H1 (cell line): Measurements from ENCODE around the gene CAMTA1. TPM values are rescaled to one million over a fixed set of nuclear protein-coding genes. Genes with fewer than 3 reads are reported as not detected.

Experiments used
- ASH2L ChIP-seq: fragments of 200-600, 300-600 bp; sonication (generic); IDR thresholded peaks from one replicate; pipeline ENCODE4 v1.7.1; 2017; ENCODE audit warnings: low read length
- GABPA ChIP-seq: IDR thresholded peaks from 2 replicates; pipeline ENCODE4 v1.6.1; 2011; ENCODE audit warnings: mild to moderate bottlenecking, low read length, moderate library complexity, borderline replicate concordance; ENCODE audit not compliant: insufficient read depth
- JUN ChIP-seq: IDR thresholded peaks from 2 replicates; pipeline ENCODE4 v1.6.1; 2011; ENCODE audit warnings: low read depth, mild to moderate bottlenecking, improper control_type of control experiment, low read length
- POLR2A ChIP-seq, 2 experiments: IDR thresholded peaks; 1 replicate in 1 of 2; 2 replicates in 1 of 2; pipeline ENCODE4 v1.6.1; 2011; ENCODE audit warnings: low read depth in 2 of 2, low read length in 2 of 2, mild to moderate bottlenecking in 2 of 2; ENCODE audit errors: control extremely low read depth in 1 of 2
- RAD21 ChIP-seq, 2 experiments: IDR thresholded peaks in 1 of 2; conservative IDR thresholded peaks in 1 of 2; 2 replicates each; pipeline ENCODE4 v1.6.1; 2011; ENCODE audit warnings: low read depth in 2 of 2, low read length in 2 of 2, improper control_type of control experiment in 1 of 2, inconsistent platforms in 1 of 2, mild to moderate bottlenecking in 1 of 2, moderate library complexity in 1 of 2
- SP4 ChIP-seq: IDR thresholded peaks from 2 replicates; pipeline ENCODE4 v1.6.1; 2012; ENCODE audit warnings: low read length, inconsistent platforms
- TCF12 ChIP-seq: IDR thresholded peaks from 2 replicates; pipeline ENCODE4 v1.6.1; 2011; ENCODE audit warnings: low read depth, mild to moderate bottlenecking, low read length
- TEAD4 ChIP-seq: IDR thresholded peaks from 2 replicates; pipeline ENCODE4 v1.6.1; 2012; ENCODE audit warnings: low read depth, low read length, inconsistent platforms, mixed read lengths
- polyA plus RNA-seq, 7 experiments: library from polyadenylated mRNA; depleted of rRNA in 3 of 7; stranded (reverse) in 5 of 7; unstranded in 2 of 7; fragments of >200 nt in 5 of 7; fragments of 200-250 nt in 2 of 7; gene quantifications; 1 replicate in 5 of 7; 2 replicates in 1 of 7; 4 replicates in 1 of 7; pipeline versions ENCODE4 v1.2.1 to v1.2.3, GENCODE V29; 2011 to 2013; ENCODE audit warnings: missing spikeins in 2 of 7, mixed read lengths in 2 of 7
- total RNA-seq: library from RNA; stranded (reverse); fragmentation: NEBNext Ultra II Directional; extraction: Animal tissue kit (Norgen Biotek cat#: 25700); gene quantifications from 2 replicates; pipeline ENCODE4 v1.2.1, GENCODE V29; 2021
- TF ChIP-seq, protein P1 (sequence below): fragments of 300-600 bp; sonication (generic); IDR thresholded peaks from 2 replicates; pipeline ENCODE4 v1.7.1; 2012; ENCODE audit warnings: low read length, moderate library complexity, mild to moderate bottlenecking, inconsistent platforms; ENCODE audit not compliant: insufficient replicate concordance
- TF ChIP-seq, protein P2 (sequence below): IDR thresholded peaks from 2 replicates; pipeline ENCODE4 v1.6.1; 2011; ENCODE audit warnings: low read depth, mild to moderate bottlenecking, low read length; ENCODE audit not compliant: insufficient read depth
- TF ChIP-seq, protein P3 (sequence below): IDR thresholded peaks from 2 replicates; pipeline ENCODE4 v1.6.1; 2012; ENCODE audit warnings: inconsistent platforms

CAMTA1 gene
- total and polyA plus RNA-seq, 2 of the 8 experiments (the other 6 are each of a cell fraction or from before 2014, with no cell fraction given), result 65.0 to 119 TPM

GRCh38 chr1:7146710-7147109, 361.5 kb downstream of the CAMTA1 start (continued):
- TF ChIP-seq, protein P1, sequence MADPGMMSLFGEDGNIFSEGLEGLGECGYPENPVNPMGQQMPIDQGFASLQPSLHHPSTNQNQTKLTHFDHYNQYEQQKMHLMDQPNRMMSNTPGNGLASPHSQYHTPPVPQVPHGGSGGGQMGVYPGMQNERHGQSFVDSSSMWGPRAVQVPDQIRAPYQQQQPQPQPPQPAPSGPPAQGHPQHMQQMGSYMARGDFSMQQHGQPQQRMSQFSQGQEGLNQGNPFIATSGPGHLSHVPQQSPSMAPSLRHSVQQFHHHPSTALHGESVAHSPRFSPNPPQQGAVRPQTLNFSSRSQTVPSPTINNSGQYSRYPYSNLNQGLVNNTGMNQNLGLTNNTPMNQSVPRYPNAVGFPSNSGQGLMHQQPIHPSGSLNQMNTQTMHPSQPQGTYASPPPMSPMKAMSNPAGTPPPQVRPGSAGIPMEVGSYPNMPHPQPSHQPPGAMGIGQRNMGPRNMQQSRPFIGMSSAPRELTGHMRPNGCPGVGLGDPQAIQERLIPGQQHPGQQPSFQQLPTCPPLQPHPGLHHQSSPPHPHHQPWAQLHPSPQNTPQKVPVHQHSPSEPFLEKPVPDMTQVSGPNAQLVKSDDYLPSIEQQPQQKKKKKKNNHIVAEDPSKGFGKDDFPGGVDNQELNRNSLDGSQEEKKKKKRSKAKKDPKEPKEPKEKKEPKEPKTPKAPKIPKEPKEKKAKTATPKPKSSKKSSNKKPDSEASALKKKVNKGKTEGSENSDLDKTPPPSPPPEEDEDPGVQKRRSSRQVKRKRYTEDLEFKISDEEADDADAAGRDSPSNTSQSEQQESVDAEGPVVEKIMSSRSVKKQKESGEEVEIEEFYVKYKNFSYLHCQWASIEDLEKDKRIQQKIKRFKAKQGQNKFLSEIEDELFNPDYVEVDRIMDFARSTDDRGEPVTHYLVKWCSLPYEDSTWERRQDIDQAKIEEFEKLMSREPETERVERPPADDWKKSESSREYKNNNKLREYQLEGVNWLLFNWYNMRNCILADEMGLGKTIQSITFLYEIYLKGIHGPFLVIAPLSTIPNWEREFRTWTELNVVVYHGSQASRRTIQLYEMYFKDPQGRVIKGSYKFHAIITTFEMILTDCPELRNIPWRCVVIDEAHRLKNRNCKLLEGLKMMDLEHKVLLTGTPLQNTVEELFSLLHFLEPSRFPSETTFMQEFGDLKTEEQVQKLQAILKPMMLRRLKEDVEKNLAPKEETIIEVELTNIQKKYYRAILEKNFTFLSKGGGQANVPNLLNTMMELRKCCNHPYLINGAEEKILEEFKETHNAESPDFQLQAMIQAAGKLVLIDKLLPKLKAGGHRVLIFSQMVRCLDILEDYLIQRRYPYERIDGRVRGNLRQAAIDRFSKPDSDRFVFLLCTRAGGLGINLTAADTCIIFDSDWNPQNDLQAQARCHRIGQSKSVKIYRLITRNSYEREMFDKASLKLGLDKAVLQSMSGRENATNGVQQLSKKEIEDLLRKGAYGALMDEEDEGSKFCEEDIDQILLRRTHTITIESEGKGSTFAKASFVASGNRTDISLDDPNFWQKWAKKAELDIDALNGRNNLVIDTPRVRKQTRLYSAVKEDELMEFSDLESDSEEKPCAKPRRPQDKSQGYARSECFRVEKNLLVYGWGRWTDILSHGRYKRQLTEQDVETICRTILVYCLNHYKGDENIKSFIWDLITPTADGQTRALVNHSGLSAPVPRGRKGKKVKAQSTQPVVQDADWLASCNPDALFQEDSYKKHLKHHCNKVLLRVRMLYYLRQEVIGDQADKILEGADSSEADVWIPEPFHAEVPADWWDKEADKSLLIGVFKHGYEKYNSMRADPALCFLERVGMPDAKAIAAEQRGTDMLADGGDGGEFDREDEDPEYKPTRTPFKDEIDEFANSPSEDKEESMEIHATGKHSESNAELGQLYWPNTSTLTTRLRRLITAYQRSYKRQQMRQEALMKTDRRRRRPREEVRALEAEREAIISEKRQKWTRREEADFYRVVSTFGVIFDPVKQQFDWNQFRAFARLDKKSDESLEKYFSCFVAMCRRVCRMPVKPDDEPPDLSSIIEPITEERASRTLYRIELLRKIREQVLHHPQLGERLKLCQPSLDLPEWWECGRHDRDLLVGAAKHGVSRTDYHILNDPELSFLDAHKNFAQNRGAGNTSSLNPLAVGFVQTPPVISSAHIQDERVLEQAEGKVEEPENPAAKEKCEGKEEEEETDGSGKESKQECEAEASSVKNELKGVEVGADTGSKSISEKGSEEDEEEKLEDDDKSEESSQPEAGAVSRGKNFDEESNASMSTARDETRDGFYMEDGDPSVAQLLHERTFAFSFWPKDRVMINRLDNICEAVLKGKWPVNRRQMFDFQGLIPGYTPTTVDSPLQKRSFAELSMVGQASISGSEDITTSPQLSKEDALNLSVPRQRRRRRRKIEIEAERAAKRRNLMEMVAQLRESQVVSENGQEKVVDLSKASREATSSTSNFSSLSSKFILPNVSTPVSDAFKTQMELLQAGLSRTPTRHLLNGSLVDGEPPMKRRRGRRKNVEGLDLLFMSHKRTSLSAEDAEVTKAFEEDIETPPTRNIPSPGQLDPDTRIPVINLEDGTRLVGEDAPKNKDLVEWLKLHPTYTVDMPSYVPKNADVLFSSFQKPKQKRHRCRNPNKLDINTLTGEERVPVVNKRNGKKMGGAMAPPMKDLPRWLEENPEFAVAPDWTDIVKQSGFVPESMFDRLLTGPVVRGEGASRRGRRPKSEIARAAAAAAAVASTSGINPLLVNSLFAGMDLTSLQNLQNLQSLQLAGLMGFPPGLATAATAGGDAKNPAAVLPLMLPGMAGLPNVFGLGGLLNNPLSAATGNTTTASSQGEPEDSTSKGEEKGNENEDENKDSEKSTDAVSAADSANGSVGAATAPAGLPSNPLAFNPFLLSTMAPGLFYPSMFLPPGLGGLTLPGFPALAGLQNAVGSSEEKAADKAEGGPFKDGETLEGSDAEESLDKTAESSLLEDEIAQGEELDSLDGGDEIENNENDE, result no peak
- TF ChIP-seq, protein P2, sequence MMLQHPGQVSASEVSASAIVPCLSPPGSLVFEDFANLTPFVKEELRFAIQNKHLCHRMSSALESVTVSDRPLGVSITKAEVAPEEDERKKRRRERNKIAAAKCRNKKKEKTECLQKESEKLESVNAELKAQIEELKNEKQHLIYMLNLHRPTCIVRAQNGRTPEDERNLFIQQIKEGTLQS, result no peak
- TF ChIP-seq TEAD4 (no peak), RAD21 (IDR thresholded peaks at IDR 0.05 in 1 of 2, conservative IDR thresholded peaks at IDR 0.05 in 1 of 2; ENCODE audit: low read depth in 2 of 2, low read length in 2 of 2) (no peak), TCF12 (no peak), ASH2L (no peak), SP4 (no peak), JUN (no peak), POLR2A (IDR thresholded peaks at IDR 0.05; ENCODE audit: control extremely low read depth in 1 of 2, low read depth in 2 of 2, low read length in 2 of 2) (no peak), GABPA (no peak)
- TF ChIP-seq, protein P3, sequence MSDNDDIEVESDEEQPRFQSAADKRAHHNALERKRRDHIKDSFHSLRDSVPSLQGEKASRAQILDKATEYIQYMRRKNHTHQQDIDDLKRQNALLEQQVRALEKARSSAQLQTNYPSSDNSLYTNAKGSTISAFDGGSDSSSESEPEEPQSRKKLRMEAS, result no peak
